GM12878 (cell line): Measurements from ENCODE around the gene DMD. TPM values are rescaled to one million over a fixed set of nuclear protein-coding genes. Genes with fewer than 3 reads are reported as not detected.

Experiments used
- ATAC-seq: fragments of 200-7000 bp; cut with Tn5 transposase; 3 replicates; pipeline ENCODE4 v1.9.1; 2020; ENCODE audit warnings: mild to moderate bottlenecking, moderate library complexity
- BruUV-seq: library from RNA; stranded (reverse); fragments of 400-500 nt; replicated peaks from 2 replicates; lab custom pipeline; 2021; lab: Mats Ljungman, UMichigan
- CTCF ChIA-PET: fragments of 300-600 bp; sonication (Branson Sonifier 250); formaldehyde crosslinking; extraction: SDS; loops from one replicate; lab custom pipeline; 2021; ENCODE audit warnings: inconsistent platforms; lab: Yijun Ruan, JAX
- POLR2A ChIA-PET: fragments of 350-600 bp; formaldehyde crosslinking; extraction: SDS; loops from one replicate; lab custom pipeline; 2021; ENCODE audit warnings: inconsistent platforms; lab: Charles Lee
- RAD21 ChIA-PET: fragments of 300-600 bp; sonication (Branson Sonifier 250); formaldehyde crosslinking; loops from one replicate; lab custom pipeline; 2023; ENCODE audit warnings: antibody characterized with exemption; ENCODE audit not compliant: unreplicated experiment; lab: Charles Lee
- SMC1A ChIA-PET: fragments of 300-600 bp; sonication (Branson Sonifier 250); formaldehyde crosslinking; loops from one replicate; lab custom pipeline; 2023; ENCODE audit not compliant: unreplicated experiment, uncharacterized antibody; lab: Charles Lee
- DNase-seq: peaks from one replicate; pipeline ENCODE4 v3.0.0-alpha.2; 2011; ENCODE audit warnings: low read depth, low spot score
- FAIRE-seq: peaks from 3 replicates; lab custom pipeline; 2011; peaks lifted over from hg19 to GRCh38; lab: Jason Lieb, UNC
- H2AFZ ChIP-seq: 2 replicates; pipeline ENCODE4 v1.6.0; 2011; ENCODE audit warnings: low read depth, low read length, control low read depth; ENCODE audit not compliant: control insufficient read depth
- H3K27ac ChIP-seq: 2 replicates; pipeline ENCODE4 v1.5.1; 2011; ENCODE audit warnings: control low read depth; ENCODE audit not compliant: control insufficient read depth, insufficient read depth
- H3K27me3 ChIP-seq, 2 experiments: replicated peaks in 1 of 2; 2 replicates each; pipeline versions ENCODE4 v1.6.0 to v1.6.1; 2011; ENCODE audit warnings: low read length in 1 of 2; ENCODE audit not compliant: control insufficient read depth in 2 of 2, insufficient read depth in 2 of 2
- H3K36me3 ChIP-seq, 2 experiments: 2 replicates each; pipeline ENCODE4 v1.5.1; 2011; ENCODE audit warnings: low read length in 1 of 2; ENCODE audit not compliant: control insufficient read depth in 2 of 2, insufficient read depth in 2 of 2
- H3K4me1 ChIP-seq: 2 replicates; pipeline ENCODE4 v1.6.1; 2011; ENCODE audit warnings: mild to moderate bottlenecking, low read length, moderate library complexity, mixed read lengths; ENCODE audit not compliant: control insufficient read depth, insufficient read depth
- H3K4me2 ChIP-seq: 2 replicates; pipeline ENCODE4 v1.6.0; 2011; ENCODE audit warnings: control low read depth; ENCODE audit not compliant: control insufficient read depth, insufficient read depth
- H3K4me3 ChIP-seq: fragments of 200-600 bp; sonication (generic); 2 replicates; pipeline ENCODE4 v1.5.1; 2016
- H3K79me2 ChIP-seq: 2 replicates; pipeline ENCODE4 v1.6.0; 2011; ENCODE audit warnings: low read length; ENCODE audit not compliant: control insufficient read depth, insufficient read depth
- H3K9ac ChIP-seq: 2 replicates; pipeline ENCODE4 v1.8.0; 2011; ENCODE audit warnings: low read length, control low read depth, mixed read lengths; ENCODE audit not compliant: control insufficient read depth, insufficient read depth
- H3K9me3 ChIP-seq: replicated peaks from 3 replicates; pipeline ENCODE4 v1.5.1; 2011; ENCODE audit warnings: mild to moderate bottlenecking, low read length; ENCODE audit not compliant: control insufficient read depth, insufficient read depth
- H4K20me1 ChIP-seq: 2 replicates; pipeline ENCODE4 v1.6.0; 2011; ENCODE audit not compliant: control insufficient read depth, insufficient read depth
- EGR1 ChIP-seq, 2 experiments: IDR thresholded peaks; 1 replicate in 1 of 2; 2 replicates in 1 of 2; pipeline ENCODE4 v1.6.1; 2011 to 2012; ENCODE audit warnings: low read depth in 2 of 2, low read length in 2 of 2, borderline replicate concordance in 1 of 2, mild to moderate bottlenecking in 1 of 2, moderate library complexity in 1 of 2
- KDM1A ChIP-seq: fragments of 200-600 bp; sonication (generic); IDR thresholded peaks from 2 replicates; pipeline ENCODE4 v1.6.1; 2016; ENCODE audit warnings: borderline replicate concordance
- MTA2 ChIP-seq: fragments of 450-650 bp; IDR thresholded peaks from 2 replicates; pipeline ENCODE4 v1.6.1; 2016; ENCODE audit warnings: low read depth, mild to moderate bottlenecking, moderate library complexity
- PAX8 ChIP-seq: fragments of 450-650 bp; IDR thresholded peaks from 2 replicates; pipeline ENCODE4 v1.6.1; 2017; ENCODE audit warnings: mild to moderate bottlenecking, moderate library complexity
- SMAD5 ChIP-seq: IDR thresholded peaks from 2 replicates; pipeline ENCODE4 v1.6.1; 2016; ENCODE audit warnings: antibody characterized with exemption, low read depth
- WGBS: methylation state at CpG from one replicate; pipeline ENCODE4 v1.1.6; 2016; ENCODE audit warnings: low lambda C conversion rate; ENCODE audit not compliant: insufficient replicate concordance, insufficient coverage; ENCODE audit errors: missing lambda C conversion rate; 5-methylcytosine and 5-hydroxymethylcytosine counted together
- in situ Hi-C: fragments of 300-500 bp; cut with MboI; formaldehyde crosslinking; loops from 9 replicates; pipeline ENCODE4 v1.14.3; 2018; ENCODE audit warnings: mixed read lengths
- intact Hi-C: fragments of 100-400 bp; cut with micrococcal nuclease; formaldehyde crosslinking; loops from one replicate; pipeline ENCODE4 v1.14.2; 2022; ENCODE audit not compliant: unreplicated experiment
- polyA plus RNA-seq, 11 experiments: library from polyadenylated mRNA; depleted of rRNA in 4 of 11; unstranded in 6 of 11; stranded (reverse) in 5 of 11; fragments of >200 nt; fragmentation: Nextera tagmentation in 4 of 11; fragmentation: Illumina TruSeq in 1 of 11; extraction: Ambion mirVana in 4 of 11; extraction: Trizol in 1 of 11; gene quantifications; 1 replicate in 1 of 11; 2 replicates in 10 of 11; pipeline versions ENCODE4 v1.2.1 to v1.2.3, GENCODE V29; 2011 to 2016; ENCODE audit warnings: inconsistent platforms in 2 of 11, missing spikeins in 2 of 11, low read depth in 1 of 11
- total RNA-seq, 4 experiments: library from RNA; depleted of rRNA in 3 of 4; stranded (reverse); fragments of >200 nt in 3 of 4; fragmentation: Illumina TruSeq in 1 of 4; extraction: Trizol in 1 of 4; gene quantifications; 2 replicates each; pipeline versions ENCODE4 v1.2.1 to v1.2.3, GENCODE V29; 2013 to 2021
- TF ChIP-seq, protein P1 (sequence below): IDR thresholded peaks from 2 replicates; pipeline ENCODE4 v1.6.1; 2012; ENCODE audit warnings: improper control_type of control experiment, low read depth, low read length; ENCODE audit not compliant: insufficient replicate concordance

DMD gene
- total and polyA plus RNA-seq, 10 of the 15 experiments (the other 5 are each of a cell fraction or from before 2014, with no cell fraction given) = 1.4 to 24.3 (median 4.3) TPM

GRCh38 chrX:31294475-31294874, 1916.9 kb downstream of the DMD start:
- intact Hi-C loops = no loop called here
- WGBS = 2% methylated on average over 3 of the region's 3 CpGs
- TF ChIP-seq SMAD5 (no peak), EGR1 (IDR thresholded peaks at IDR 0.05; ENCODE audit: borderline replicate concordance in 1 of 2, low read depth in 2 of 2, low read length in 2 of 2) (no peak), KDM1A (no peak), MTA2 (no peak), PAX8 (no peak)
- TF ChIP-seq, protein P1, sequence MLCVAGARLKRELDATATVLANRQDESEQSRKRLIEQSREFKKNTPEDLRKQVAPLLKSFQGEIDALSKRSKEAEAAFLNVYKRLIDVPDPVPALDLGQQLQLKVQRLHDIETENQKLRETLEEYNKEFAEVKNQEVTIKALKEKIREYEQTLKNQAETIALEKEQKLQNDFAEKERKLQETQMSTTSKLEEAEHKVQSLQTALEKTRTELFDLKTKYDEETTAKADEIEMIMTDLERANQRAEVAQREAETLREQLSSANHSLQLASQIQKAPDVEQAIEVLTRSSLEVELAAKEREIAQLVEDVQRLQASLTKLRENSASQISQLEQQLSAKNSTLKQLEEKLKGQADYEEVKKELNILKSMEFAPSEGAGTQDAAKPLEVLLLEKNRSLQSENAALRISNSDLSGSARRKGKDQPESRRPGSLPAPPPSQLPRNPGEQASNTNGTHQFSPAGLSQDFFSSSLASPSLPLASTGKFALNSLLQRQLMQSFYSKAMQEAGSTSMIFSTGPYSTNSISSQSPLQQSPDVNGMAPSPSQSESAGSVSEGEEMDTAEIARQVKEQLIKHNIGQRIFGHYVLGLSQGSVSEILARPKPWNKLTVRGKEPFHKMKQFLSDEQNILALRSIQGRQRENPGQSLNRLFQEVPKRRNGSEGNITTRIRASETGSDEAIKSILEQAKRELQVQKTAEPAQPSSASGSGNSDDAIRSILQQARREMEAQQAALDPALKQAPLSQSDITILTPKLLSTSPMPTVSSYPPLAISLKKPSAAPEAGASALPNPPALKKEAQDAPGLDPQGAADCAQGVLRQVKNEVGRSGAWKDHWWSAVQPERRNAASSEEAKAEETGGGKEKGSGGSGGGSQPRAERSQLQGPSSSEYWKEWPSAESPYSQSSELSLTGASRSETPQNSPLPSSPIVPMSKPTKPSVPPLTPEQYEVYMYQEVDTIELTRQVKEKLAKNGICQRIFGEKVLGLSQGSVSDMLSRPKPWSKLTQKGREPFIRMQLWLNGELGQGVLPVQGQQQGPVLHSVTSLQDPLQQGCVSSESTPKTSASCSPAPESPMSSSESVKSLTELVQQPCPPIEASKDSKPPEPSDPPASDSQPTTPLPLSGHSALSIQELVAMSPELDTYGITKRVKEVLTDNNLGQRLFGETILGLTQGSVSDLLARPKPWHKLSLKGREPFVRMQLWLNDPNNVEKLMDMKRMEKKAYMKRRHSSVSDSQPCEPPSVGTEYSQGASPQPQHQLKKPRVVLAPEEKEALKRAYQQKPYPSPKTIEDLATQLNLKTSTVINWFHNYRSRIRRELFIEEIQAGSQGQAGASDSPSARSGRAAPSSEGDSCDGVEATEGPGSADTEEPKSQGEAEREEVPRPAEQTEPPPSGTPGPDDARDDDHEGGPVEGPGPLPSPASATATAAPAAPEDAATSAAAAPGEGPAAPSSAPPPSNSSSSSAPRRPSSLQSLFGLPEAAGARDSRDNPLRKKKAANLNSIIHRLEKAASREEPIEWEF = no peak
- ChIA-PET RAD21 (interaction anchor here (0.6 to 9.4 kb wide), 5 partner anchors 81 to 363 kb away, joined by 3 to 113 read pairs (median 13); no protein-coding TSS in a partner anchor), CTCF (interaction anchor here (0.9 to 5.7 kb wide), 16 partner anchors 9 to 559 kb away, joined by 3 to 153 read pairs (median 6); no protein-coding TSS in a partner anchor), POLR2A (no interaction called here), SMC1A (interaction anchor here (0.9 to 10.0 kb wide), 9 partner anchors 10 to 255 kb away, joined by 3 to 159 read pairs (median 4); no protein-coding TSS in a partner anchor)
- Histone ChIP-seq H3K27ac (no peak overlapping the region), H3K9ac (no peak overlapping the region), H3K4me2 (no peak overlapping the region), H3K4me1 (no peaks in the 10 kb centered on the region), H3K4me3 (no peak overlapping the region), H3K27me3 (no peaks in the 10 kb centered on the region), H3K36me3 (no peaks in the 10 kb centered on the region), H4K20me1 (no peaks in the 10 kb centered on the region), H3K9me3 (no peaks in the 10 kb centered on the region), H3K79me2 (no peaks in the 10 kb centered on the region), H2AFZ (no peak overlapping the region)
- ATAC-seq (no peak), FAIRE-seq (no peak), DNase-seq (no peak)
- no TSS peak for BruUV-seq
- in situ Hi-C loops = no loop called here
